ENCODE results near the gene LSM14A. TPM values are rescaled to one million over a fixed set of nuclear protein-coding genes. Genes with fewer than 3 reads are reported as not detected.

Gene LSM14A
- total and polyA plus RNA-seq, 9 of the 15 experiments (the other 6 are each of a cell fraction or from before 2014, with no cell fraction given) = 19.5 to 150 (median 95.1) TPM

- Histone ChIP-seq H3K79me2 (ENCODE audit: control insufficient read depth, insufficient read depth, low read length) (no peaks in the 10 kb centered on the region), H3K36me3 (ENCODE audit: control insufficient read depth, insufficient read depth, low read length) (no peaks in the 10 kb centered on the region), H4K20me1 (replicated peaks; ENCODE audit: control insufficient read depth, insufficient read depth, low read length) (no peaks in the 10 kb centered on the region), H3K9ac (ENCODE audit: insufficient read depth in 1 of 2, low read depth in 2 of 2, low read length in 2 of 2) (peak overlapping the region; percentile 71 to 90), H3K4me1 (replicated peaks in 1 of 2; ENCODE audit: control insufficient read depth in 2 of 2, insufficient read depth in 2 of 2, low read length in 2 of 2) (peaks cover 6 to 14% of the 10 kb centered on the region in 2 experiments; a peak in 3 of 5 replicates), H3K4me3 (peak overlapping the region; percentile 60), H3K4me2 (ENCODE audit: insufficient read depth, low read length) (peak overlapping the region; percentile 82), H3K27ac (ENCODE audit: extremely low read depth, low read depth, low read length) (peak overlapping the region; percentile 76), H3K9me3 (replicated peaks; ENCODE audit: control insufficient read depth, insufficient read depth, low read depth, low read length) (no peaks in the 10 kb centered on the region; the same call in 1 of the 2 replicates), H3K27me3 (ENCODE audit: control insufficient read depth in 2 of 2, insufficient read depth in 2 of 2, low read length in 2 of 2) (peaks cover 0 to 6% of the 10 kb centered on the region in 2 experiments; a peak in 2 of 5 replicates), H3K9me1 (ENCODE audit: control insufficient read depth, insufficient read depth, low read length) (no peaks in the 10 kb centered on the region), H2AFZ (ENCODE audit: low read depth, low read length) (peak overlapping the region; percentile 95)
- ChIA-PET POLR2A (interaction anchor here (0.7 to 2.0 kb wide), 5 partner anchors 8 to 357 kb away, joined by 3 to 11 read pairs (median 3); no protein-coding TSS in a partner anchor), CTCF (ENCODE audit: low intra/inter-chr PET ratio) (interaction anchor here (0.7 kb wide), 1 partner anchor 9 kb away, joined by 3 read pairs; no protein-coding TSS in a partner anchor)
- BruUV-seq (replicated peaks) = no TSS peak
- intact Hi-C loops (cut with micrococcal nuclease) (no loop called here), in situ Hi-C loops (cut with MboI) (no loop called here)
- peak; percentile 49 for ATAC-seq
- FAIRE-seq = peak; percentile 6
- DNase-seq (ENCODE audit: extremely low read depth in 1 of 4, low spot score in 3 of 4) = peak in 1 of 4 experiments; percentile 32
- 63% methylated on average over 20 of the region's 24 CpGs for WGBS (ENCODE audit: insufficient coverage, low coverage, missing lambda C conversion rate)
- TF ChIP-seq SPI1 (IDR thresholded peaks at IDR 0.05; ENCODE audit: borderline replicate concordance, low read depth, low read length) (no peak), SMARCB1 (IDR thresholded peaks at IDR 0.05; ENCODE audit: insufficient read length, low read depth) (no peak), ZBTB33 (CRISPR knock-in tag; IDR thresholded peaks at IDR 0.05) (peak; percentile 16; the same call in 1 of the 2 replicates), CUX1 (CRISPR knock-in tag; IDR thresholded peaks at IDR 0.05) (no peak), L3MBTL2 (IDR thresholded peaks at IDR 0.05) (no peak), E2F6 (IDR thresholded peaks at IDR 0.05; ENCODE audit: borderline replicate concordance in 1 of 2, extremely low read depth in 1 of 2, insufficient read depth in 1 of 2, insufficient read length in 1 of 2, low read depth in 1 of 2, low read length in 1 of 2, poor library complexity in 1 of 2, severe bottlenecking in 1 of 2) (peak in 1 of 2 experiments; percentile 38), ZBTB2 (IDR thresholded peaks at IDR 0.05) (no peak)
Measured at GRCh38 chr19:34135054-34135800, 37.1 kb upstream of the LSM14A start.

Measured in K562 (cell line).